ENCODE measurements around the gene STPG3.
A peak's percentile ranks its signal among the peaks of the same experiment; 100 is the strongest.
"Not testable (repeated sequence)": the region's sequence is repeated elsewhere in the genome, so short reads cannot be mapped to it uniquely, and the experiment has no call there.

STPG3 gene

DNA sequence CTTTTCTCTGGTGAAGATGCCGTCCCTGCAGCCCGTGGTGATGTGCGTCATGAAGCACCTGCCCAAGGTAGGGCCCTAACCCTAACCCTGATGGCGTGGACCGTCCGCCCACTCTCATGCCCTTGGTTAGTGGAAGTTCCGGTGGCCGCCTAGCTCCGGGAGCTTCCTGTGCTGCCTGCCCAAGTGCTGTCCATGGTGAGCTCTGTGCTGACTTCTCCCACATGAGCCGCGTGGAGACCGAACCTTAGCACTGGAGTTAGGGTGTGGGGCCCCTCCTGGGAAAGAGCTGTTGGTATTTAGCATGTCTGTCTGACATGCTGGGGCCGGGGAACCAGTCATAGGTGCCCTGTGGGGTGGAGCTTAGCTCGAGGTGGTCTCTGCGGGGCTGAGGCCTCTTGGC lies 5.3 kb downstream of the STPG3 start:
- DNase-seq (ENCODE audit: low read depth), result no peak
- peak overlapping the region; percentile 88 for H3K4me3 ChIP-seq (ENCODE audit: low read depth, low read length)
- TF ChIP-seq, protein P1, sequence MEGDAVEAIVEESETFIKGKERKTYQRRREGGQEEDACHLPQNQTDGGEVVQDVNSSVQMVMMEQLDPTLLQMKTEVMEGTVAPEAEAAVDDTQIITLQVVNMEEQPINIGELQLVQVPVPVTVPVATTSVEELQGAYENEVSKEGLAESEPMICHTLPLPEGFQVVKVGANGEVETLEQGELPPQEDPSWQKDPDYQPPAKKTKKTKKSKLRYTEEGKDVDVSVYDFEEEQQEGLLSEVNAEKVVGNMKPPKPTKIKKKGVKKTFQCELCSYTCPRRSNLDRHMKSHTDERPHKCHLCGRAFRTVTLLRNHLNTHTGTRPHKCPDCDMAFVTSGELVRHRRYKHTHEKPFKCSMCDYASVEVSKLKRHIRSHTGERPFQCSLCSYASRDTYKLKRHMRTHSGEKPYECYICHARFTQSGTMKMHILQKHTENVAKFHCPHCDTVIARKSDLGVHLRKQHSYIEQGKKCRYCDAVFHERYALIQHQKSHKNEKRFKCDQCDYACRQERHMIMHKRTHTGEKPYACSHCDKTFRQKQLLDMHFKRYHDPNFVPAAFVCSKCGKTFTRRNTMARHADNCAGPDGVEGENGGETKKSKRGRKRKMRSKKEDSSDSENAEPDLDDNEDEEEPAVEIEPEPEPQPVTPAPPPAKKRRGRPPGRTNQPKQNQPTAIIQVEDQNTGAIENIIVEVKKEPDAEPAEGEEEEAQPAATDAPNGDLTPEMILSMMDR (IDR thresholded peaks at IDR 0.05; ENCODE audit: insufficient read depth, low read depth, low read length, missing control alignments), result no peak

DNA sequence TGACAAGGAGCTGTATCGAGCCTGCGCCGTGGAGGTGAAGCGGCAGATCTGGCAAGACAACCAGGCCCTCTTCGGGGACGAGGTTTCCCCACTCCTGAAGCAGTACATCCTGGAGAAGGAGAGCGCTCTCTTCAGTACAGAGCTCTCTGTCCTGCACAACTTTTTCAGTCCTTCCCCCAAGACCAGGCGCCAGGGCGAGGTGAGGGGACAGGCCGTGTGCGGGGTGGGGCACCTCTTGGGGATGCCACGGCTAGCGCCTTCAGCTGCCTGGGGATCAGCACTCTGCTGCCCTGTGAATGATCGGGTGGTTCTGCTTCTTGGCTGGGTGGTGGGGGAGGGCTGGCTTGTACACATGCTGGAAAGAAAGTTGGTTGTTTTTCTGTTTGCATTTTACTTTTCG lies 5.8 kb downstream of the STPG3 start:
- no peak for DNase-seq (ENCODE audit: low read depth)
- TF ChIP-seq, protein P1 (IDR thresholded peaks at IDR 0.05; ENCODE audit: insufficient read depth, low read depth, low read length, missing control alignments), result no peak
- no peak overlapping the region; the same call in 1 of the 2 replicates for H3K4me3 ChIP-seq (ENCODE audit: low read depth, low read length)

DNA sequence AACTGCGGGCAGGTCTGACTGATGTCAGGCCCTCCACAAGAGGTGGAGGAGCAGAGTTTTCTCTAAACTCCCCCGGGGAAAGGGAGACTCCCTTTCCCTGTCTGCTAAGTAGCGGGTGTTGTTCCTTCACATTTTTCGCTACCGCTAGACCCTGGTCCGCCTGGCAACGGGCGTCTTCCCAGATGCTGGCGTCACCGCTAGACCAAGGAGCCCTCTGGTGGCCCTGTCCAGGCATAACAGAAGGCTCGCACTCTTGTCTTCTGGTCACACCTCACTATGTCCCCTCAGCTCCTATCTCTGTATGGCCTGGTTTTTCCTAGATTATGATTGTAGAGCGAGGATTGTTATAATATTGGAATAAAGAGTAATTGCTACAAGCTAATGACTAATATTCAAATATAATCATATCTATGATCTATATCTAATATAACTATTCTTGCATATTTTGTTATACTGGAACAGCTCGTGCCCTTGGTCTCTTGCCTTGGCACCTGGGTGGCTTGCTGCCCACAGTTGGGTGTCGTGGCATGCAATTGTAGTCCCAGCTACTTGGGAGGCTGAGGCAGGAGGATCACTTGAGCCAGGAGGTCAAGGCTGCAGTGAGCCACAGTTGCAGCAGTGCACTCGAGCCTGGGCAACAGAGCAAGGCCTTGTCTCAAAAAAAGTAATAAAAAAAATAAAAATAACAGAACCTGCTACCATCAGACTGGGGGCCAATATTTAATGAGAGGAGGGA lies 11.3 kb downstream of the STPG3 start:
- DNase-seq (ENCODE audit: low read depth); H3K4me3 ChIP-seq (ENCODE audit: low read depth, low read length): not testable (repeated sequence)
- TF ChIP-seq, protein P1 (IDR thresholded peaks at IDR 0.05; ENCODE audit: insufficient read depth, low read depth, low read length, missing control alignments), result peak; percentile 19

DNA sequence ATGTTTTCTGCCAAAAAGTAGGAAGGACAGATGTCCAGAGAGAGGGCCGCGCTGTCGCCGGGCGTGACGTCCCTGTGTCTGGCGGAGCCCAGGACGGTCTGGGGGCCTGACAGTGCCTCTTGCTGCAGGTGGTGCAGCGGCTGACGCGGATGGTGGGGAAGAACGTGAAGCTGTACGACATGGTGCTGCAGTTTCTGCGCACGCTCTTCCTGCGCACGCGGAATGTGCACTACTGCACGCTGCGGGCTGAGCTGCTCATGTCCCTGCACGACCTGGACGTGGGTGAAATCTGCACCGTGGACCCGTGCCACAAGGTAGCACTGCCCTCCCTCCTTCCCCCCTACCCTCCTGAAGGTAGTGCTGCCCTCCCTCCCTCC lies 11.8 kb downstream of the STPG3 start:
- DNase-seq (ENCODE audit: low read depth), result no peak
- no peak overlapping the region for H3K4me3 ChIP-seq (ENCODE audit: low read depth, low read length)
- TF ChIP-seq, protein P1 (IDR thresholded peaks at IDR 0.05; ENCODE audit: insufficient read depth, low read depth, low read length, missing control alignments), result no peak

DNA sequence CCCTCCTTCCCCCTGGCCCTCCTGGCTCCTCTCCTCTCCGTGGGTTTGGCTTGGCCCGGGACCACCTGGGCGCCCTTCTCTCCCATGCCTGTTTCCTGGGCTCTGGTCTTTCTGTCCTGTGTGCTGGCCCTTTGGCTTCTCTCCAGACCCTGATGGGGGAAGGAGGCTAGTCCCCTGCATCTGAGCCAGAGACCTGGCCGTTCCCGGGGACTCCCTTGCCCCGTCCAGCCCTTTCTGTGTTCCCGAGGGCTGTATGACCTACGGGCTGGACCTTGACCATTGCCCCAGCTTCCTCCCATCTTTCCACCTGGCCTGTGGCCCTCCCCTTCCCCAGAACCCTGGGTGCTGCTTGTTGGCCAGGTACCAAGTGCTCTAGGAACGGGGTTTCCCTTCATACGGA lies 12.4 kb downstream of the STPG3 start:
- DNase-seq (ENCODE audit: low read depth), result no peak
- no peak overlapping the region for H3K4me3 ChIP-seq (ENCODE audit: low read depth, low read length)
- TF ChIP-seq, protein P1 (IDR thresholded peaks at IDR 0.05; ENCODE audit: insufficient read depth, low read depth, low read length, missing control alignments), result no peak

DNA sequence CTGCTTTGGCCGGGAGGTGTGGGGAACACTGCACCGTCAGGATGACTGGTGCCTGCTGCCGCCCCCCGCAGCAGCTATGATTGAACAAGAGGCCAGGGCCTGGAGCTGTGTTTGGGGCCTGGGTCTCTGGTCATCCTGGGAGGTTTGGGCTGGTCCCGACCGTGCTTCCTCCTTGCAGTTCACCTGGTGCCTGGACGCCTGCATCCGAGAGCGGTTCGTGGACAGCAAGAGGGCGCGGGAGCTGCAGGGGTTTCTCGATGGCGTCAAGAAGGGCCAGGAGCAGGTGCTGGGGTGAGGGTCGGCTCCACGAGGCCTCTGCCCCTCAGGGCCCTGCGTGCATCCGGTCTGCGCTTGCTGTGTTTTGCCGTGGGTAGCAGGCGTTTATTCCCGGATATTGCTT lies 13.0 kb downstream of the STPG3 start:
- H3K4me3 ChIP-seq (ENCODE audit: low read depth, low read length), result no peak overlapping the region
- DNase-seq (ENCODE audit: low read depth), result no peak
- TF ChIP-seq, protein P1 (IDR thresholded peaks at IDR 0.05; ENCODE audit: insufficient read depth, low read depth, low read length, missing control alignments), result no peak
